Activated CD4-positive, alpha-beta T cell treated with anti-CD3 and anti-CD28 coated beads, Interleukin-2, amount 50 U/mL, for 16 hours (primary cell): Measurements from ENCODE around the gene SHISA7.
A peak's percentile ranks its signal among the peaks of the same experiment; 100 is the strongest.
"Not testable (repeated sequence)": the region's sequence is repeated elsewhere in the genome, so short reads cannot be mapped to it uniquely, and the experiment has no call there.

Experiments used
- DNase-seq: peaks from one replicate; pipeline ENCODE4 v3.0.0-alpha.2; 2020

The SHISA7 gene

DNA sequence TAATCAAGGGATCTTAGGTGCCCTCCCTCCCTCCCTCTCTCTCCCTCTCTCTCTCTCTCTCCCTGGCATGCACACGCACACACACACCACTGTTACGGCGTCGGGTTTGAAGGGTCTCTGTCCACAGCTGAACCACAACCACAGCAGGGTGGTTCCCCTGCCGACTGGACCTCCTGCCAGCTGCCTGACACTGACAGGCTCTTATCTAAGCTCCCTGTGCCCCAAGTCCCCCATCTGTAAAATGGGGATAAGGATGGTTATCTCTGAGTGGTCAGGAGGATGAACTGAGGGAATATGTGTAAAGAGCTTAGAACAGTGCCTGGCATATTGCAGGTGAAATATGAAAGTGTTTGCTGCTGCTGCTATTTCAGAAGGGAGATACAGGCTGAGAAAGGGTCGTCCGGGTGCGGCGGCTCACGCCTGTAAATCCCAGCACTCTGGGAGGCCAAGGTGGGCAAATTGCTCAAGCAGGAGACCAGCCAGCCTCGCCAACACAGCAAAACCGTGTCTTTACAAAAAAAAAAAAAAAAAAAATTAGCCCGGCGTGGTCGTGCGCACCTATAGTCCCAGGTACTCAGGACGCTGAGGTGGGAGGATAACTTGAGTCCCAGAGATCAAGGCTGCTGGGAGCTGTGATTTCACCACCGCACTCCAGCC is 852 bp upstream of the SHISA7 start:
- no peak for DNase-seq

DNA sequence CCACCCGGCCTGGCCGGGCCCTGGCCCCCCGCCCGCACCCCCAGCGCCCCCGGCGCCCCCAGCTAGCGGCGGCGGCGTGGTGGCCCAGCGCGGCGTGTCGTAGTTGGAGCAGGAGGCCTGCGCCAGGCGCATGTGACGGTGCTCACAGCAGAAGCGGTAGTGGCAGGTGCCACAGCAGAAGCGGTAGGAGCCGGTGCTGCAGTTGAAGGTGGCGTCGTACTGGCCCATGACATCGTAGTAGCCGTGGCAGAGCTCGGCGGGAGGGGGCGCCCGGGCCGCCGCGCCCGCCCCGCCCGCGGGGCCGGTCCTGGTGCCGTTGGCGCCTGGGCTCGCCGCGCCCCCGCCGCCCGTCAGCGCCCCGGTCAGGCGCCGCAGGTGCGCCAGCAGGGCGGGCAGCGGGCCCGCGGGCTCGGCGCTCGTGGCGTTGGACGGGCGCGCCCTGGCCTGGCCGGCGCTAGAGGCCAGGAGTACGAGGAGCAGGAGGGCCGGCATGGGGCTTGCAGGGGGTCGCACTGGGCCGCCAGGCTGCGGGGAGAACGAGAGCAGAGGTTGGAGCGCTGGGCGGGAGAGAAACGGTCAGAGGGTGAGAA is 633 bp downstream of the SHISA7 start:
- no peak for DNase-seq

DNA sequence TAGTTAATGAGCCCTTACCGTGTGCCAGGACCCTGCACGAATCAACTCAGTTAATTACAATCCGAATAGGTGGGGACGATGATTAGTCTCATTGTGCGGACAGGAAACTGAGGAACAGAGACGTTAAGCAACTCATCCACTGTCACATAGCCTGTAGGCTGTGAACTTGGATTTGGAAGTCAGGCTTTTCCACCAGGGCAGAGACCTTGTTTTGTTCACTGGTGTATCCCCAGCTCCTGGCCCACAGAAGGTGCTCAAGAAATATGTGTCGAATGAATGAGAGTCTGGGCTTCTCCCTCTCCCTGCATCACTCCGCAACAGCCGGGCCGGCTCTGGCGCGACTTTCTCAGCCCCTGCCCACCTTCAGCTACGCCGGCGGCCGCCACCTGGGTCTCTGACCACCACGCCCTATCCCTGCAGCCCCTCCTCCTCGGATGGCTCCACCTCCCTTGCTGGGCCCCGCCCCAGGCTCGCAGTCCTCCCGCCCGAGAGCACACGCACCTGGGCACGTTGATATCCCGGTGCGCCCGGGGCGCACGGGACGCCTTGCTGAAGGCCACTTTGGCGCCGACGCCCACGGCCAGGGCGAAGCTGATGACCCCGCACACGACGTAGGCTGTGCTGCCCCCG is 1.3 kb downstream of the SHISA7 start:
- no peak for DNase-seq

DNA sequence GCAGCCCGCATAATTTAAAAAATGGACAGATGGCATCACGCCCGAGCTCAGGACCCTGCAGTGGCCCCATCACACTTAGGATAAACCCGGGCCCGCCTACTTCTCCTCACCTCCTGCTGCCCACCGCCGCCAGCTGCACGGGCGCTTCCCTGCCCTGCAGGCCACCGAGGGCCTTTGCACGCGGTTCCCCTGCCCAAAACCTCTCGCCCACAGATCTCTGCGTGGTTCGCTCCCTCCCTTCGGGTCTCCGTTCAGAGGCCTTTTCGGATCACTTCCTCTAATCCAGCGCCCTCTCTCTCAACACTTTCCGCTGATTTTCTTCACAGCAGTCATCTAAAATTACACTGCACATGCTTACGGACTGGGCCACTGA is 1.8 kb downstream of the SHISA7 start:
- DNase-seq = no peak

DNA sequence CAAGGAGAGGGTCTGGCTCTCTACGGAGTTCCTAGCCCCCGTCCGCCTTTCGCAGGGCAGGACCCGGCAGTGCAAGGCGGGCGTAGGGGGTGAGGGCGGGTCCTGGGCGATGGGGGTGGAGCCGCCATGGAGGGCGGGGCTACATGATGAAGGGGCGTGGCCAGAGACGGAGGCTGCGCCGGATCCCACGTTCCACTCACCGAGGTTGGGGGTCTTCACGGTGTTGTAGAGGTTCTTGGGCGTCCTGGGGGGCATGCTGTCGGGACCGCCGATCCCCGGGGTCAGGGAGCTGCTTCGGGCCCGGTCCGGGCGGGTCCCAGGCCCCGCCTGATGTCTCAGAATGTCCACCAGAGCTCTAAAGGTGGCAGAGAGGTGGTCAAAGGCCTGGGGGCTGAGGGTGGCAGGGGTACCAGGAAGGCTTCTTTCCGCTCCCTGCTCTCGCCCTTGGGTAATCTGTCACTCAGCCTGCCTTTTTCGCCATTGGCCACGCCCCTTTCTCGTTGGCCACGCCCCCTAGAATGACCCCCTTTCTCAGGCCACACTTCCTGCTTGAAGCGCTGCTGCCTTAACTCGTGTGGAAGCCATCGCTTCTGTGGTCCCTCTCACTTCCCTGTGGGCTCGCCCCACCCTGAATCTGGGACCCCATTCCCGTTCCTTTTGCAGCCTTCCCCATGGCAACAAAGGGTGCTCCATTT is 2.5 kb downstream of the SHISA7 start:
- no peak for DNase-seq

DNA sequence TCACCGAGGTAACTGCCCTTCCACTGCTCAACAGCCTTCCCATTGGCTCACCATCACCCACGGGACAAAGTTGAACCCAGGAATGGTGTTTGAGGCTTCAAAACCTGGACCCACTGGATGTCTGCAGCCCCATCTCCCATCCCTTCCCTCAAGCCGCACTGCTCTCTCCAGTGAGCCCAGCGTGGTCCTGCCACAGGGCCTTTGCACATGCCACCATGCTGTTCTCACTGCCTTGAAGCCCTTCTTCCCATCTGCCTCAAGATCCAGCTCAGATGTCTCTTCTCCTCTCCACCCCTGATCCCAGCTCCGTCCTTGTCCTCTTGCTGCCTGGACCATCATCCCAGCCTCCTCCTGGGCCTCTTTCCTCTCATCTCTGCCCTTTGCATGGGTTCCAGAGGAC is 4.0 kb downstream of the SHISA7 start:
- DNase-seq = no peak

DNA sequence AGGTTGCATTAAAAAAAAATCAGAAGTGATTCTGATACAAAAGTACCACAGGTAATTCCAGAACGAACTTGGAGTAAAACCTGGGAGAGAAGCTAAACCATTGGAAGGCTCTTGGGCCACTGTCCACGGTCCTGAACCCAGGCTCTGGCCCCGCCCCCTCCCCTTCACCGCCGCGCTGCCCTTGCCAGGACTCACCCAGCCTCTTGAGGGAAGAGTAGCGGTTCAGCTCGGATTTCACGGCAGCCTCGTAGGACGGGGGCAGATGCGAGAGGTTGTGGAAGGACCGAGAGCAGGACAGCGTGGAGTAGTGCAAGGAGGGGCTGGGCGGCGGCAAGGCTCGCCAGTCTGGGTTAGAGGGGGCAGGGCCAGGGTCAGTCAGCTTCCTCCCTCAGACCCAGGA is 5.7 kb downstream of the SHISA7 start:
- no peak for DNase-seq

DNA sequence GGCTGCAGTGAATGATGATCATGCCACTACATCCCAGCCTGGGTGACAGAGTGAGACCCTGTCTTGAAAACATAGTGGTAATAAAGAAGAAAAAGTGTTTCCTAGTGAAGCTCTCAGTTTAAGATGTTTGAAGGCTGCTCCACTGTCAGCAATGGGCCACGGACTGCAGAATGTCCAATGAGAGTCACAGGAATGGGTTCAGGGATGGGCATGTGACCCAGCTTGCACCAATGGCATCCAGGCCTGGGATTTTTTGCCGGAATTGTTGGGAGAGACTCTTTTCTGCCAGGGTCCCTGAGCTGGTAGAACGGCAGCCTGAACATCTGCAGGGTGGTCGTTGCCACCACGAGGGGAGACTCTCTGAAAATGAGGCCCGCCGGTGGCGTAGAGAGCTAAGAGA is 6.3 kb downstream of the SHISA7 start:
- no peak for DNase-seq

DNA sequence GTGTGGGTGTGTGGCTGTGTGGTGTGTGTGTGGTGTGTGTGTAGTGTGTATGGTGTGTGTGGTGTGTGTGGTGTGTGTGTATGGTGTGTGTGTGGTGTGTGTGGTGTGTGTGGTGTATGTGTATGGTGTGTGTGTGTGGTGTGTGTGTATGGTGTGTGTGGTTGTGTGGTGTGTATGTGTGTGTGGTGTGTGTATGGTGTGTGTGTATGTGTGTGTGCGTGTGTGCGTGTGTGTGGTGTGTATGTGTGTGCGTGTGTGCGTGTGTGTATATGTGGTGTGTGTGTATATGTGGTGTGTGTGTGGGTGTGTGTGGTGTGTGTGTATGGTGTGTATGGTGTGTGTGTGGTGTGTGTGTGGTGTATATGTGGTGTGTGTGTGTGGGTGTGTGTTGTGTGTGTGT is 8.1 kb downstream of the SHISA7 start:
- DNase-seq = no peak

DNA sequence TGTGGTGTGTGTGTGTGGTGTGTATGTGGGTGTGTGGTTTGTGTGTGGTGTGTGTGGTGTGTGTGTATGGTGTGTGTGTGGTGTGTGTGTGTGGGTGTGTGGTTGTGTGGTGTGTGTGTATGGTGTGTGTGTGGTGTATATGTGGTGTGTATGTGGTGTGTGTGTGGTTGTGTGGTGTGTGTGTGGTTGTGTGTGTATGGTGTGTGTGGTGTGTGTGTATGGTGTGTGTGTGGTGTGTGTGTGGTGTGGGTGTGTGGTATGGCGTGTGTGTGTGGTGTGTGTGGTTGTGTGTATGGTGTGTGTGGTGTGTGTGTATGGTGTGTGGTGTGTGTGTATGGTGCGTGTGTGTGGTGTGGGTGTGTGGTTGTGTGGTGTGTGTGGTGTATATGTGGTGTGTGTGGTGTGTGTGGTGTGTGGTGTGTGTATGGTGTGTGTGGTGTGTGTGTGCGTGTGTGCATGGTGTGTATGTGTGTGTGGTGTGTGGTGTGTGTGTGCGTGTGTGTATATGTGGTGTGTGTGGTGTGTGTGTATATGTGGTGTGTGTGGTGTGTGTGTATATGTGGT is 8.7 kb downstream of the SHISA7 start:
- no peak for DNase-seq

DNA sequence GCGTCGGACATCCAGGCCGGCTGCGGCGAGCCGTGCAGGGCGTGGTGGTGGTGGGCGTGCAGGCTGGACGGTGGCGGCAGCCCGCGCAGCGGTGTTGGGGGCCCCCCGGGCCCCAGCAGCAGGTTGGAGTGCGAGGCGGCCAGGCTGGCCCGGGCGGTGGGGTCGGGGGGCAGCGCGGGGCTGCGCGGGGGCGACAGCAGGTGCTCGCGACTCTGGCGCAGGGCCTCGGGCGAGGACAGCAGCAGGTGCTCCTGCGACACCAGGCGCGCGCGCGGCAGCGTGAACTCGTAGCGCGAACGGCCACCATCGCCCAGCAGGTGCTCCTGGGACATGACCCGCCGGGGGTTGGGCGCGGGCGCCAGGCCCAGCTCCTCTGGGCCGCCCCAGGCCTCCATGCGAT is 9.8 kb downstream of the SHISA7 start:
- DNase-seq = no peak

DNA sequence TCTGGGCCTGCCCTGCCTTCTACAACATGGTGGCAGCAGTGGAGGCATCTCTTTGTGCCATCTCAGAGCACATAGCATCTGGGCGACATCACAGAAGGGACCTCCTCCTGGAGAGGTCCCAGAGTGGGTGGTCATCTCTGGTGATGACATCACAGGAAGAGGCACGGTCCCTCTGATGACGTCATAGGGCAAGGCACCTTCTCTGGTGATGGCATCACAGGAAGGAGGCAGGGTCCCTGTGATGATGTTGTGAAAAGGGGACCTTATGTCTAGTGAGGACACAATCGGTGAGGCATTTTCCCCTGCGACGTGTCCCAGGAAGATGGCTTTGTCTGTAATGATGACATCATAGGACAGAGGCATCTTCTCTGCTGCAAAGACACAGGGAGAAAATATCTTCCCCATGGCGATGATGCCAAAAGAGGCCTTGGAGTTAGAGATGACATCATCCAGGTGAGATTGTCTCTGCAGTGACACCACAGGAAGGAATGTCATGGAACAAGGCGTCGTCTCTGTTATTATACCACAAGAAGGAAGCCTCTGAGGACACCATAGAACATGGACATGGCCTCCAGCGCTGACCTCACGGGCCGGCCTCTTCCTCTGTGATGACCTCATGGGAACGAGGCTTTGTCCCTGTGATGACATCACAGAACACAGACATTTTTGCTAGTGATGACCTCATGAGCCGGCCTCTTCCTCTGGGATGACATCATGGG is 10.7 kb downstream of the SHISA7 start:
- DNase-seq = no peak

DNA sequence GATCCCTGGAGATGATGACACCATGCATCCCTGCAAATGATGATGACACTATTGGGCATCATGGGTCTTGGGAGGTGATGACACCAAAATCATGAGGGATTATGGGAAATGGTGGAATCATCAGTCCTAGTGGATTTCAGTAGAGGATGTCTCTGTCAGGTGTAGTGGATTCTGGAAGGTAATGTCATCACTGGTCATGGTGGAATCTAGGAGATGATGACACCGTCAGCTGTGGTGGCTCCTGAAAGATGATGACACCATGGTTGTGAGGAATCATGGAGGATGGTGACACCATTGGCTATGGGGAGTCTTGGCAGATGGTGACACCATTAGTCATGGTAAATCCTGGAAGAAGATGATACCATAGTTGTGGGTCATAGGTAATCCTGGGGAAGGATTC is 11.9 kb downstream of the SHISA7 start:
- DNase-seq = no peak

DNA sequence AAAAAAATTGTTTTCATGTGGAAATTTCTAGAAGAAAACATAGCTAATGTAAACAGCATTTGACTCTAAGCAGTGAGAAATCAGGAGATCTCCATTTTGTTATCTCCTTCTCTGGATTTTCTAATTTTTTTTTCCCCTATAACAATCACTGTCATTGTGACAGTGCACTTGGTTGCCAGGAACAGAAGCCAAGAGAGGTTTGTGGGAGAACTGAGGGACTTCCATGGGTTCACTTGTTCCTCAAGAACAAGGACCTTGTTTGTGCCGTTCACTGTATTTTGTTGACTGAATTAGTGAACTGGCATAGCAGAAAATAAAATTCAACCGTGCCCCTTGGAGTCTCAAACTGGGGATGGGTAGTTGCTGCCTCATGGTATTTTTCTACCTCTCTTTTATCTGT is 17.1 kb downstream of the SHISA7 start:
- DNase-seq = no peak

DNA sequence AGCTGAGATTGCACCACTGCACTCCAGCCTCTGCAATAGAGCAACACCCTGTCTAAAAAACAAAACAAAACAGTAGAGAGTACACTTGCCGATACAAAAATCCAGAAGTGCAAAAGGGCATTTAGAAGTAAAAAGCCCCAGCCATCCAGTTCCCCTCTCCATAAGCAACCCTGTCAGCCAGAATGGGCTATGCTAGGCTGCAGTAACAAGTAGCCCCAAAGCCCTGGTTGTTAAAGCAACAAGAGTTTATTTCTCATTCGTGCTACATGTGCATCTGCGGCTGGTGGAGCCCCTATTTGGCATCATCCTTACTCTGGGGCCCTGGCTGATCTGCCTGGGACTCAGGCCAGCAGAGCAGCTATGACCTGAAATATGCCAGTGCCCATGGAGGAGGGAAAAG is 18.6 kb downstream of the SHISA7 start:
- no peak for DNase-seq

DNA sequence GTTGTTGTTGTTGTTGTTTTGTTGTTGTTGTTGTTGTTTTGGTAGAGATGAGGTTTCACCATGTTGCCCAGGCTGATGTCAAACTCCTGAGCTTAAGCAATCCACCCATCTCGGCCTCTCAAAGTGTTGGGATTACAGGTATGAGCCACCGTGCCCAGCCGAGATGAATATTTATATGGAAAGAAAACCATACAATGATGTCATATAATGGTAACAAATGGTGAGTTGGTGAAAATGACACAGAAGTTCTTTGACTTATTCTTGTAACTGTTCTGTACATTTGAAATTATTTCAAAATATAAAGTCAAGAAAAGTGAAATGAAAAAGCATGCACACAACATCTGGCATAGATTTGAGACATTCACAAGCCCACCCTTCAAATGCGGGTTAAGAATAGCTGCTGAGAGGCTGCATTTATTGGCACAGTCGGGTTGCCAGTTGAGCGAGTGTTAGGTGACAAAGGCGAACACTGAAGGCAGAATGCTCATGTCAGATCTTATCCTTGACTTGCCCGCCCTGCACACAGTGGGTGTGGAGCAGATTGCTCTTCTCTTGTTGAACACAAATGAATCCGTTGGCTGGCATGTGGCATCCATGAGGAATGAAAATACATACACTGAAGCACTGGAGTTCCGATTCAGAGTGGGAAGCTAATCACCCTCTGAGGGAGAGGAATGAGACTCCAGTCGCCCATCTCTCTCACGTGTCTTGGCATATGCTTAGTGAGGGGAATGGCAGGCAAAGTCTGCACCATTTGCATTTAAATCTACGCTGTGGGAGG is 19.7 kb downstream of the SHISA7 start:
- no peak for DNase-seq

DNA sequence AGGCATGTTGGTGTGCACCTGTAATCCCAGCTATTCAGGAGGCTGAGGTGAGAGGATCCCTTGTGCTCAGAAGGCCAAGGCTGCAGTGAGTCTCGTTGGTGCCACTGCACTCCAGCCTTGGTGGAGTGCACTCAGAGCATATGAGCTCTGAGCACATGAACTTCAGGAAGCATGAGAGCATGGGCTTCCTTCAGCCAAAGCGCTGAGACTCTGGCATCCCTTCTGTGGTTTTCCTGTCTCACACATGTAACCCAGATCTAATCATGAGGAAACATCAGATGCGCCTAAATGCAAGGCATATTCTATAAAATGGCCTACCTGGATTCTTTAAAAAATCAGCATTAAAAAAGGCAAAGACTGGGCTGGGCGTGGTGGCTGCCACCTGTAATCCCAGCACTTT is 21.8 kb downstream of the SHISA7 start:
- DNase-seq = not testable (repeated sequence)

DNA sequence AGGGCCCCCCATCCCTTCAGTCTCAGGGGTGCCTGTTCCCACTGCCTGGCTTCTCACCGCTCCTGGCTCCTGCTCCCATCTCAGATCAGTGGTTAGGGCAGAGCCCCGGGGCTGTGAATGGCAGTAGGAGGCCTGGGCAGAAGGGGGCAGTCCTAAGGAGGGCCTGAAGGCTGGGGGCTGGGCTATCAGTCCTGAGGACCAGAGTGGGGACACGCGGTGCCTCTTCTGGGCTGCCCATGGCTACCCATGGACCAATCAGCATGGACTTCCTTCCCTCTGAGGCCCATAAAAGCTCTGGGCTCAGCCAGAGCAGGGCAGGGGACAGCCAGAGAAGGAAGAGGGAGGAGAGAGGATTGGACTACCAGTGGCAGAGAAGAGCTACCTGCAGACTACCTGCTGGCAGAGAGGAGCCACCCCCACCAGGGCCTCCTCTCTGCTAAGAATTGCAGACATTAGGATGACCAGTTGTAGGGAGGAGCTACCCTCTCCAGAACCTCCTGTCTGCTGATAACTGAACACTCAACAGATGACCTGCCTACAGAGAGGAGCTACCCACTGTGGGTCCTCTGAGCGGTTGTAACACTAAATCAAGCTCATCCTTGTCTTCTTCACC is 23.4 kb downstream of the SHISA7 start:
- DNase-seq = no peak

DNA sequence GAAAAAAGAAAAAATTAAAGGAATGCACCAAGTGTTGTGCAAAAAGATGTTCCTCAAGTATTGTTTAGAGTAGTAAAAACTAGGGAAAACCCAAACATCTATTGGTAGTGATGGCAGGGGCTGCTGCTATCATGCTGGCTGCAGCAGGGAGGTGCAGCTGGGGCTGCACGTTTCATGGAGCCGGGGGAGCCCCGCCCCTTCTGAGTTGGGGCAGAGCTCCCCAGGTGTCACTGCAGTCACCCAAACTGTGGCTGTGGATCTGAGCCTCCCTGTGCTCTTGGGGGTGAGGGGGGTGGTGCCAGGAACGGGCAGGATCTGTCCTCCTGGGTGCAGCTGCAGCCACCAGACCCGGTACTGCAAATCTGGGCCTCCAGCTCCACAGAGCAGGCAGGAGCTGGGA is 24.0 kb downstream of the SHISA7 start:
- no peak for DNase-seq

DNA sequence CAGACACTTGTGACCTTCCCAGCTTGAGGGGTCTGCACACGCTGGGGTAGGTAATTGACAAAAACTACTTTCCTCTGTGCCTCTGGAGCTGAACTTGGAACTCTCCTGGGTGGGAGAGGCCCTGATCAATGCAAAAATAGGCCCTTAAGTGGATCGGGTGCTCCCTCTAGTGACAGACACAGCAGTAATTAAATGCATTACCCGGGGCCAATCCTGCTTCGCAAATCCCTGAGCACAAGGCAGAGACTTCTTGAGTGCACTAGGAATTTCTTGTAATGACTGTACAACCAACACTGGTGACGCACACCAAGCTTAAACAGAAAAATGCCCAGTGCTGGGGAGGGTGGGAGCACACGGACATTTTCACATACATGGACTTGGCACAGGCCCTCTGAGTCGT is 24.9 kb downstream of the SHISA7 start:
- peak; percentile 66 for DNase-seq

DNA sequence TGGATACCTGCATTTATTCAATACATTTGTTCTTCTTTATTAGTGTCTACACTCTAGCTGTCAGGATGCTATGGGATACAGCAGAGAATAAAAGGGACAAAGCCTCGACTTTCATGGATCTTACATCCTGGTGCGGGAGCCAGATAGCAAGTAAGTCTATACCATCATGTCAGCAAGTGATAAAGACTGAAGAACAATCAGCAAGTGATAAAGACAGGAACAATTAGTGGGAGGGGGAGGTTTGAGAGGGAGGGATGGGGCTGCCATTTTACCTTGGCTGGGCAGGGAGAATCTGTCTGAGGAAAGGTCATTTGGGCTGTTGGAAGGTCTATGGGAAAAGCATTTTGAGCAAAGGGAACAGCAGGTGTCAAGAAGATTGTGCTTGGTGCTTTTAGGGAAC is 32.9 kb downstream of the SHISA7 start:
- DNase-seq = no peak

DNA sequence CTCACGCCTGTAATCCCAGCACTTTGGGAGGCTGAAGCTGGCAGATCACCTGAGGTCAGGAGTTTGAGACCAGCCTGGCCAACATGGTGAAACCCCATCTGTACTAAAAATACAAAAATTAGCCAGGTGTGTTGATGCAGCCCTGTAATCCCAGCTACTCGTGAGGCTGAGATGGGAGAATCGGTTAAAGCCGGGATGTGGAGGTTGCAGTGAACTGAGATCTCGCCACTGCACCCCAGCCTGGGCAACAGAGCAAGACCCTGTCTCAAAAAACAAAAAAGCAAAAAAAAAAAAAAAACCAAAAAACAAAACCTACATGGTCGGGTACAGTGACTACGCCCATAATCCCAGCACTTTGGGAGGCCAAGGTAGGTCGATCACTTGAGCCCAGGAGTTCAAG is 33.9 kb downstream of the SHISA7 start:
- DNase-seq = not testable (repeated sequence)
